ENCODE results near the gene PPP1R15A.
"Not testable (repeated sequence)": the region's sequence is repeated elsewhere in the genome, so short reads cannot be mapped to it uniquely, and the experiment has no call there.

Gene PPP1R15A

DNA sequence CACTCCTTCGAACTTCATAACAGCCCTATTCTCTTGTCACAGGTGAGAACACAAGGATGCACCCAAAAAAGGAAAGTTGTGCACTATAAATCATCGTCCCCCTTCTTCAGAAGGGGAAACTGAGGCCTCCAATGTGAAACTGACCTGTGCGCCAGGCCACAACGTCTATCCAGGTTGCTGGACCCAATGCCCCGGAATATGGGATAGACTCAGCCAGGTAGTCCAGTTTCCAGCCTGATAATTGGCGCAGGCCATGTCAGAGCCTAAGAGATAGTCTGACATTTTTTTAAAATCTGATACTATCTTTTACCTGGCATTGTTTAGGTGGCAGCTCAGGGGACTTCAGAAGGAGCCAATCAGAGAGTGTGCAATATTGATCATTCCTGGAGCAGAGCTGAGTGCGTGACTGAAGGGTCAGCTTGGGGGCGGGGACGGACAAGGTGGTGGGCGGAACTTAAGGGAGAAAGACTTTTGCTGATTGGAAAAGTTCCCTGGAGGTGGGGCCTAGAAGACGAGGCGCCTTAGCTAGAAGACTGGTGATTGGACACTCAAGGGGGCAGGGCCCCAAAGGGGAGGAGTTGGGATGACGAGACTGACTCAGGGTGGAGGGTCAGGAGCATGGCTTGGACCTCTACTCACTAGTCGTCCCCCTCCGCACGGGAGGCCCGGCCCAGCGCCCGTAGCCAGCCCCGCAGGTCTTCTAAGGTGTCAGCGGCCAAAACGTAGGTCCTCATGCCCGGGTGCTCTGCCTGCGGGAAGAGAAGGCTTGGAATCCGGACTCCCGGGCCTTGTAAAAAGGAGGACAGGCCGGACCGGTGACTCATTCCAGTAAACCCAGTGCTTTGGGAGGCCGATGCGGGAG is 12.3 kb upstream of the PPP1R15A start:
- DNase-seq: peak; percentile 31 to 55

- no peak for DNase-seq
Measured at GRCh38 chr19:48861313-48861712, 10.9 kb upstream of the PPP1R15A start.

DNA sequence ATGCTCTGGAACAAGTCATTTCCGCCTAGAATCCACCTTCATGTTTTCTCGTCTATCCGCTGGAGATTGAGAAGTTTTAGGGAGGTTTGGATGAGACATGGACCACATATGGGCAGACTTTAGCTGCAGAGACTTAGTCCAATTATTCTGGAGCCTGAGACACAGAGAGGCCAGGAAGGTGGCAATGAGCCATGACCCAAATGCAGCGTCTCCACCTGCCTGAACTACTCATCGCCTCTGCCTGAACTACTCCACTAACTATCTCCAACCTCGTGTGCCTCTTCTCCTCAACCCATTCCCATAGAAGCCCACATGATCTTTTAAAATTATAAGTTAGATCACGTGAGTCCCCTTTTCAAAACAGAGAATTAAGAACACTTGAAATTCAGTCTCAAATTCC is 9.4 kb upstream of the PPP1R15A start:
- DNase-seq: no peak

DNA sequence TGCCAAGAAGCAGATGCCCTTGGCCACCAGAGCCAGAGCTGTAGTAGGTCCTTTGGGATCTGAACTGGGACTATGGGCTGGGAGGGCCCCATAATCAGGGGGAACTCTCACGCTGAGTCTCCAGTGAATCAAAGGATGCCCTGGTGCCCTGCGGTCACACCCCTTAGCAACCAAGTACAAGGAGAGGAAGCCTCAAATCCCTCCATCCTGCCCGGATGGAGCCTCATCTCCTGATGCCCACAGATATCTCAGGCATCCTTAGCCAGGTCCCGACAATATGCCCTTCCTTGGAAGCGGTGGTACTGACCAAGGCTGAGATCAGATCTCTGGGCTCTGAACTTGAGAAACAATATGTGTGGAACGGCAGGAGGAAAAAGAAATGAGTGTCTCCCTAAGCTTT is 5.5 kb upstream of the PPP1R15A start:
- DNase-seq: no peak

GRCh38 chr19:48867123-48867745 is 5.0 kb upstream of the PPP1R15A start:
- DNase-seq: no peak

DNA sequence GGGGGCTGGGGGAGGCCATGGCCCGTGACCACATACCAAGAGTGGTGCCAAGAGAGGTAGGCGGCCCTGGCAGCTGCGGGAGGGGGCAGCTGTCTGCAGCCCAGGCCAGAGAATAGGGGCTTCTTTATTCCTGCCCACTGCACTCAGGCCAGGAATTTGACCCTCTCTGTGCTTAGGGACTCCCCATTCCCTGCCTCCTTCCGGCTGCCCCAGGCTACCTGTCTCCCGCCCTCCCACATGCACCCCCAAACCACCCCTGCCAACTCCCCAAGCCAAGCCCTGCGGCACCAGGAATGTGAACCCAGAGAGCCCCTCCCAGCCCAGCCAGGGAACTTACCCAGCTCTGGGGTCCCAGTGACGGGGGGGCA is 4.5 kb upstream of the PPP1R15A start:
- no peak for DNase-seq

DNA sequence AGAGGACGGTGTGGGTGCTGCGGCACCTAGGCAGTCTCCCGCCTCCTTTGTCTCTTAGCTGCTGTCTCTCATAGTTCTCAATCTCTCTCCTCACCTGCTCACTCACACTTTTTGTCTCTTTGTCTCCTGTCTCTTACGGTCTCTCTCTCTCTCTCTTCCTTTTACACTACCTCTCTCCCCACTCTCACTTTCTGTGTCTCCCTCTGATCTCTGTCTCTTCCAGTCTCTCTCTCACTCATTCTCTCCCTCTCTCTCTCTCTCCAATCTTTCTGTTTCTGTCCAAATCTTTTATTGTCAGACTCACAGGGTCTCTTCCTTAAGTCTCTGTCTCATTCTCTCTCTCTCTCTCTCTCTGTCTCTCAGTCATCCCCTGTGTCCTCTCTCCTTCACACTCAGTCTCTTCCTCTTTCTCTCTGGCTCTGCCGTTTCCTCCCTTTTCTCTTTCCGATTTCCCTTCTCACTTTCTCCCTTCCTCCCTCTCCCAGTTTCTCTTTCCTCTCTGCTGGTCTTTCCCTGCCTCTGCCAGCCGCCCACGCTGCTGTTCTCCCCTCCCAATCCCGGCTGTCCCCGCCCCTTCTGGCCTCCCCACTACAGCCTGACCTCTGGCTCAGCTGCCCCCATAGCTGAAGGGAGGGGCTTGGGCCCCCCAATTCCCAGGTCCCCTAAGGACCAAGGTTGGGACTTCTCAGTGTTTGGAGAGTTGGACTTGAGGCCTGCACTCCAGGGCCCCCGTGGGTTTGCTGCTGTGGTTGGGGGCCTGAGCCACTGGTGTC is 3.9 kb upstream of the PPP1R15A start, which contains the start of gene PLEKHA4:
TSS of gene PLEKHA4 (minus strand) at position 504 of the 773 bp plus-strand sequence. CDS start 997 bp downstream, outside the sequence.
- no peak for DNase-seq

- no peak for DNase-seq
Measured at GRCh38 chr19:48870048-48870447, 2.2 kb upstream of the PPP1R15A start.

- not testable (repeated sequence) for DNase-seq
Measured at GRCh38 chr19:48871471-48872181, 595 bp upstream of the PPP1R15A start.

DNA sequence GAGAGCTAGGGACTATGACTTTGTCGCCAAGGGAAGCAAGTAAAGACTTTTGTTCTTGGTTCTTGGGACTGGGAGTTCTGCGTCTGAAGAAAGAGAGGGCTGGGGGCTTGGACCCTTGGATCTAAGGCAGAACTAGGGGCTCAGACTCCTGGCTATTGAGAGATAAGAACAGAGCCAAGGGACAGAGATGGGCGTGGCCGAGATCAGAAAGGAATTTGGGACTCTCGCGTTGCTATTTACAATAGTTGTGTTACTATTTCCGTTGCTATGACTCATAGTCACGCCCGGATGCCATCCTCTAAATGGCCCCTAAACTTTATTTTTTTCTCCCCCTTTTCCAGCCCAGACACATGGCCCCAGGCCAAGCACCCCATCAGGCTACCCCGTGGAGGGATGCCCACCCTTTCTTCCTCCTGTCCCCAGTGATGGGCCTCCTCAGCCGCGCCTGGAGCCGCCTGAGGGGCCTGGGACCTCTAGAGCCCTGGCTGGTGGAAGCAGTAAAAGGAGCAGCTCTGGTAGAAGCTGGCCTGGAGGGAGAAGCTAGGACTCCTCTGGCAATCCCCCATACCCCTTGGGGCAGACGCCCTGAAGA is 759 bp downstream of the PPP1R15A start:
- DNase-seq: peak; percentile 86 to 89

DNA sequence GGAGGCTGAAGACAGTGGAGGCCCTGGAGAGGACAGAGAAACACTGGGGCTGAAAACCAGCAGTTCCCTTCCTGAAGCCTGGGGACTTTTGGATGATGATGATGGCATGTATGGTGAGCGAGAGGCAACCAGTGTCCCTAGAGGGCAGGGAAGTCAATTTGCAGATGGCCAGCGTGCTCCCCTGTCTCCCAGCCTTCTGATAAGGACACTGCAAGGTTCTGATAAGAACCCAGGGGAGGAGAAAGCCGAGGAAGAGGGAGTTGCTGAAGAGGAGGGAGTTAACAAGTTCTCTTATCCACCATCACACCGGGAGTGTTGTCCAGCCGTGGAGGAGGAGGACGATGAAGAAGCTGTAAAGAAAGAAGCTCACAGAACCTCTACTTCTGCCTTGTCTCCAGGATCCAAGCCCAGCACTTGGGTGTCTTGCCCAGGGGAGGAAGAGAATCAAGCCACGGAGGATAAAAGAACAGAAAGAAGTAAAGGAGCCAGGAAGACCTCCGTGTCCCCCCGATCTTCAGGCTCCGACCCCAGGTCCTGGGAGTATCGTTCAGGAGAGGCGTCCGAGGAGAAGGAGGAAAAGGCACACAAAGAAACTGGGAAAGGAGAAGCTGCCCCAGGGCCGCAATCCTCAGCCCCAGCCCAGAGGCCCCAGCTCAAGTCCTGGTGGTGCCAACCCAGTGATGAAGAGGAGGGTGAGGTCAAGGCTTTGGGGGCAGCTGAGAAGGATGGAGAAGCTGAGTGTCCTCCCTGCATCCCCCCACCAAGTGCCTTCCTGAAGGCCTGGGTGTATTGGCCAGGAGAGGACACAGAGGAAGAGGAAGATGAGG is 1.5 kb downstream of the PPP1R15A start:
- peak in 1 of 2 donors; percentile 34 for DNase-seq

GRCh38 chr19:48874303-48875135 is 2.3 kb downstream of the PPP1R15A start:
- peak in 1 of 2 donors; percentile 44 for DNase-seq

GRCh38 chr19:48876043-48876981 is 4.1 kb downstream of the PPP1R15A start:
- peak; percentile 47 to 52 for DNase-seq

GRCh38 chr19:48877855-48878195 is 5.6 kb downstream of the PPP1R15A start:
- DNase-seq: peak in 1 of 2 donors; percentile 42

DNA sequence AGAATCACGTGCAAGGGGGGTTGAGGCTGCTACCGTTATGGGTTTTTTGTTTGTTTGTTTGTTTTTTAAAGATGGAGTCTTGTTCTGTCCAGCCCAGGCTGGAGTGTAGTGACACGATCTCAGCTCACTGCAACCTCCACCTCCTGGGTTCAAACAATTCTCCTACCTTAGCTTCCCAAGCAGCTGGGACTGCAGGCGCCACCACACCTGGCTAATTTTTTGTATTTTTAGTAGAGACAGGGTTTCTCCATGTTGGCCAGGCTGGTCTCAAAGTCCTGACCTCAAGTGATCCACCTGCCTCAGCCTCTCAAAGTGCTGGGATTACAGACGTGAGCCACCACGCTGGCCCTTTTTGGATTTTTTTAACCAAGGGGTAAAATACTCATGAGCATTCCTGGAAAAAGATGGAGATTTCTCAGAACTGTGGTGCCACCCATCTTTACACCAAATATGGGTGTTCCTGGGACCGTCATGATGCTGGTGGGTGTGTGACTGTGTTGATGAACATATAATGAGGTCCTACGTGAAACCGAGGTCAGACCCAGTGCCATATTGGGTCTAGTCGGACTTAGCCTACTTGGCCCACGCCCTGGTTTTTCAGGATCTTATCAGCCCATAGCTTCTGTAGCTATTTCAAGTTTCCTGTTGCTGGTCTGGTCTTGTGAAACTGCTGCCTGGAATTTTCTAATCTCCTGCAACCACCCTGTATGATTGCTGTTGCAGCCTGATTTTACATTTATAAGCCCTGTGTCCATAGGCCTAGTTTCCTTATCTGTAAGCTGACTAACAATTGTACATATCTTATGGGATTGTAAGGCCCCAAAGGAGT is 6.2 kb downstream of the PPP1R15A start:
- DNase-seq: peak; percentile 55 to 68

DNA sequence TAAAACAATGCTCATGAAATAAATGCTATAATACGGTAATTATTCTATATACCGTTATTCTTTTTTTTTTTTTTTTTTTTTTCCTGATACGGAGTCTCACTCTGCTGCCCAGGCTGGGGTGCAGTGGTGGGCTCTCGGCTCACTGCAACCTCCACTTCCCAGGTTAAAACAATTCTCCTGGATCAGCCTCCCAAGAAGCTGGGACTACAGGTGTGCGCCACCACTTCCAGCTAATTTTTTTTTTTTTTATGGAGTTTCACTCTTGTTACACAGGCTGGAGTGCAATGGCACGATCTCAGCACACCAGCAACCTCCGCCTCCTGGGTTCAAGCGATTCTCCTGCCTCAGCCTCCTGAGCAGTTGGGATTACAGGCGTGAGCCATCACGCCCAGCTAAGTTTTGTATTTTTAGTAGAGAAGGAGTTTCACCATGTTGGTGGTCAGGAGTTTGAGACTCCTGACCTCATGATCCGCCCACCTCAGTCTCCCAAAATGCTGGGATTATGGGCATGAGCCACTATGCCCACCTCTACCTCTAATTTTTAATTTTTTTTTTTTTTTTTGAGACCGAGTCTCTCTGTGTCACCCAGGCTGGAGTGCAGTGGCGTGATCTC is 6.9 kb downstream of the PPP1R15A start:
- DNase-seq: no peak

DNA sequence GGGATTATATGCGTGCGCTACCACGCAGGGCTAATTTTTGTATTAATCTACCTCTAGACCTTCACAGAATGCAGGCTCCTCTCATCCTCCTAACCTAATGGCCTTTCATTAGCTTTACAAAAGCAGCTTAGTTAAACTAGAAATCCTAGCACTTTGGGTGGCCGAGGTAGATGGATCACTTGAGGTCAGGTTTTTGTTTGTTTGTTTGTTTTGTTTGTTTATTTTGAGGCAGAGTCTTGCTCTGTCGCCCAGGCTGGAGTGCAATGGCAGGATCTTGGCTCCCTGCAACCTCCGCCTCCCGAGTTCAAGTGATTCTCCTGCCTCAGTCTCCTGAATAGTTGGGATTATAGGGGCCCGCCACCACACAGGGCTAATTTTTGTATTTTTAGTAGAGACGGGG is 7.5 kb downstream of the PPP1R15A start:
- DNase-seq: not testable (repeated sequence)
